Lower leg skin (tissue), 3 donors: ENCODE results near the gene TAX1BP1.

ENCODE experiments used
- POLR2A ChIP-seq, 2 donors: fragments of 450-650 bp; IDR thresholded peaks; one replicate each; pipeline ENCODE4 v1.6.1; 2016 to 2017; ENCODE audit warnings: antibody characterized with exemption in 2 of 2, mild to moderate bottlenecking in 1 of 2, moderate library complexity in 1 of 2
- TF ChIP-seq, protein P1 (sequence below), 3 donors: fragments of 450-650 bp; IDR thresholded peaks; one replicate each; pipeline ENCODE4 v1.5.1; 2016; ENCODE audit warnings: antibody characterized with exemption in 3 of 3, mild to moderate bottlenecking in 3 of 3, moderate library complexity in 2 of 3

DNA sequence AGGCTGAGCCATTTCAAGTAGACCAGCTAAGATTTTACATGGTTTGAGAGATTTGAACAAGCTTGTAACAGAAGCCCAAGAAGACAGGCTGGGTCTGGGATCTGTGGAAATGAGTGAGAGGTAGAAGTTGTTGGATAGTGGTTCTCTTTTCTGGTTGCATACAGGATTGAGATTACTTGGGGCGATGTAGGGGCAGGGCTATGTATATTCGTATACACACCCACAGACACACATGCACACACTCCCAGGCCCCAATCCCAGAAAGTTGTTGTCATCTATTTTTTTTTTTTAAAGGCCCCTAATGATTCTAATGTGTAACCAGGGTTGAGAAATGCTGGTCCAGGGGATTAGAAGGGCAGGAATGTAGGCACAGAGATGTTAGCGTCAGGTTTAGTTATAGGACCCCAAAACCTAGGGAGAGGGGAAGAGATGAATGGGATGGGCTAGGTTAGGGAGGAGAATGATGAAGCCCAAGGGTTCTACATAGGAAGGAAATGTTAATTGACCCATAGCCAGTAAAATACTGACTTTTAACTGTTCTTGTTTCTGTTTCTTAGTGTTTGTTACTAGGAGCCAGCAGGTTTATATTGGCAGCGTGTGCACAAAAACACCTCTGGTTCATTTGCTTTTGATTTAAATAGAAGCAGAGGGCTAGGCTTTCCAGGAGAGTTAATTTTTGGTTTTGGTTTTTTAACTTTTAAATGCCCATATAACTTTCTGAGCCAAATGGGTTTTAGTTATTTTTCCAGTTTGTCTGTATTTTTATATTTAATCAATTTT lies 7.8 kb downstream of the TAX1BP1 start:
- TF ChIP-seq, protein P1, sequence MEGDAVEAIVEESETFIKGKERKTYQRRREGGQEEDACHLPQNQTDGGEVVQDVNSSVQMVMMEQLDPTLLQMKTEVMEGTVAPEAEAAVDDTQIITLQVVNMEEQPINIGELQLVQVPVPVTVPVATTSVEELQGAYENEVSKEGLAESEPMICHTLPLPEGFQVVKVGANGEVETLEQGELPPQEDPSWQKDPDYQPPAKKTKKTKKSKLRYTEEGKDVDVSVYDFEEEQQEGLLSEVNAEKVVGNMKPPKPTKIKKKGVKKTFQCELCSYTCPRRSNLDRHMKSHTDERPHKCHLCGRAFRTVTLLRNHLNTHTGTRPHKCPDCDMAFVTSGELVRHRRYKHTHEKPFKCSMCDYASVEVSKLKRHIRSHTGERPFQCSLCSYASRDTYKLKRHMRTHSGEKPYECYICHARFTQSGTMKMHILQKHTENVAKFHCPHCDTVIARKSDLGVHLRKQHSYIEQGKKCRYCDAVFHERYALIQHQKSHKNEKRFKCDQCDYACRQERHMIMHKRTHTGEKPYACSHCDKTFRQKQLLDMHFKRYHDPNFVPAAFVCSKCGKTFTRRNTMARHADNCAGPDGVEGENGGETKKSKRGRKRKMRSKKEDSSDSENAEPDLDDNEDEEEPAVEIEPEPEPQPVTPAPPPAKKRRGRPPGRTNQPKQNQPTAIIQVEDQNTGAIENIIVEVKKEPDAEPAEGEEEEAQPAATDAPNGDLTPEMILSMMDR (IDR thresholded peaks at IDR 0.05): no peak
- no peak for TF ChIP-seq POLR2A (IDR thresholded peaks at IDR 0.05)
